A549 (cell line): ENCODE results near the gene ZNF573. TPM values are rescaled to one million over a fixed set of nuclear protein-coding genes. Genes with fewer than 3 reads are reported as not detected.
"Not testable (repeated sequence)": the region's sequence is repeated elsewhere in the genome, so short reads cannot be mapped to it uniquely, and the experiment has no call there.

Source experiments
- ATAC-seq, 2 experiments: fragments of 200-7000 bp in 1 of 2; fragments of >200 bp in 1 of 2; cut with Nextera tagmentation in 1 of 2; cut with Tn5 transposase in 1 of 2; 3 replicates each; pipeline versions ENCODE4 v1.8.0 to v1.9.1; 2018 to 2020; ENCODE audit warnings: mild to moderate bottlenecking in 1 of 2, moderate library complexity in 1 of 2
- CTCF ChIA-PET: fragments of 300-600 bp; sonication (Branson Sonifier 250); formaldehyde crosslinking; extraction: SDS; loops from one replicate; lab custom pipeline; 2021; ENCODE audit warnings: antibody characterized with exemption, inconsistent platforms; lab: Yijun Ruan, JAX
- POLR2A ChIA-PET: fragments of 350-600 bp; formaldehyde crosslinking; extraction: SDS; loops from one replicate; lab custom pipeline; 2021; ENCODE audit warnings: antibody characterized with exemption, inconsistent platforms; lab: Yijun Ruan, JAX
- DNase-seq, 2 experiments: peaks; one replicate each; pipeline versions ENCODE4 v3.0.0 to v3.0.0-alpha.2; 2011 to 2016; ENCODE audit warnings: low read depth in 1 of 2, low spot score in 1 of 2
- FAIRE-seq: peaks from 2 replicates; lab custom pipeline; 2011; peaks lifted over from hg19 to GRCh38; lab: Jason Lieb, UNC
- H3K27ac ChIP-seq, 2 experiments: fragments of >200 bp; sonication (Bioruptor Twin); formaldehyde crosslinking; 3 replicates each; pipeline ENCODE4 v1.5.1; 2016 to 2017
- H3K4me1 ChIP-seq: fragments of >200 bp; sonication (Bioruptor Twin); formaldehyde crosslinking; 3 replicates; pipeline ENCODE4 v1.6.1; 2016
- H3K4me2 ChIP-seq: fragments of >200 bp; sonication (Bioruptor Twin); formaldehyde crosslinking; 3 replicates; pipeline ENCODE4 v1.6.1; 2016
- H3K4me3 ChIP-seq: fragments of >200 bp; sonication (Bioruptor Twin); formaldehyde crosslinking; 3 replicates; pipeline ENCODE4 v1.5.1; 2016
- H3K9me3 ChIP-seq: fragments of >200 bp; sonication (Bioruptor Twin); formaldehyde crosslinking; 3 replicates; pipeline ENCODE4 v1.6.1; 2016
- CBX2 ChIP-seq: fragments of 200-600 bp; sonication (generic); IDR thresholded peaks from 2 replicates; pipeline ENCODE4 v1.6.1; 2016; ENCODE audit warnings: low read depth, mild to moderate bottlenecking, borderline replicate concordance
- CHD4 ChIP-seq: fragments of 200-600 bp; sonication (generic); IDR thresholded peaks from 2 replicates; pipeline ENCODE4 v1.6.1; 2016; ENCODE audit warnings: antibody characterized with exemption, mild to moderate bottlenecking, borderline replicate concordance
- EP300 ChIP-seq, 2 experiments: fragments of >200 bp; sonication (Bioruptor Twin); formaldehyde crosslinking; IDR thresholded peaks; 2 replicates in 1 of 2; 3 replicates in 1 of 2; pipeline ENCODE4 v1.6.1; 2016 to 2017
- ESRRA ChIP-seq: fragments of 150-350 bp; IDR thresholded peaks from 2 replicates; pipeline ENCODE4 v1.6.1; 2014; ENCODE audit warnings: mild to moderate bottlenecking, low read length, borderline replicate concordance
- FOSL2 ChIP-seq, 2 experiments: fragments of 450-650 bp in 1 of 2; fragments of >200 bp in 1 of 2; sonication (Bioruptor Twin) in 1 of 2; formaldehyde crosslinking; IDR thresholded peaks; 2 replicates each; pipeline versions ENCODE4 v1.5.0 to v1.6.1; 2016 to 2020; ENCODE audit warnings: mild to moderate bottlenecking in 1 of 2, moderate library complexity in 1 of 2
- FOXS1 ChIP-seq: fragments of 250-450 bp; sonication (Bioruptor Pico); IDR thresholded peaks from 2 replicates; pipeline ENCODE4 v1.5.0; 2020; ENCODE audit warnings: mild to moderate bottlenecking, moderate library complexity
- HMGXB4 ChIP-seq: fragments of 250-450 bp; sonication (Bioruptor Pico); IDR thresholded peaks from 2 replicates; pipeline ENCODE4 v1.5.0; 2021; ENCODE audit warnings: mild to moderate bottlenecking, moderate library complexity, borderline replicate concordance
- HOXA7 ChIP-seq: fragments of 250-450 bp; sonication (Bioruptor Pico); IDR thresholded peaks from 2 replicates; pipeline ENCODE4 v1.5.0; 2020; ENCODE audit warnings: mild to moderate bottlenecking, moderate library complexity
- KDM5A ChIP-seq: fragments of 200-600 bp; sonication (generic); IDR thresholded peaks from 2 replicates; pipeline ENCODE4 v1.6.1; 2016; ENCODE audit warnings: antibody characterized with exemption, mild to moderate bottlenecking
- MAFK ChIP-seq: fragments of 450-650 bp; IDR thresholded peaks from 2 replicates; pipeline ENCODE4 v1.6.1; 2014; ENCODE audit not compliant: partially characterized antibody
- MAZ ChIP-seq: fragments of 150-350 bp; IDR thresholded peaks from 2 replicates; pipeline ENCODE4 v1.6.1; 2014; ENCODE audit warnings: antibody characterized with exemption, low read depth, low read length, borderline replicate concordance
- RAD21 ChIP-seq, 2 experiments: fragments of >200 bp in 1 of 2; sonication (Bioruptor Twin) in 1 of 2; formaldehyde crosslinking in 1 of 2; IDR thresholded peaks in 1 of 2; conservative IDR thresholded peaks in 1 of 2; 2 replicates in 1 of 2; 3 replicates in 1 of 2; pipeline ENCODE4 v1.6.1; 2012 to 2018; ENCODE audit warnings: inconsistent platforms in 1 of 2
- RARB ChIP-seq: fragments of 250-450 bp; sonication (Bioruptor Pico); IDR thresholded peaks from 2 replicates; pipeline ENCODE4 v1.8.0; 2021; ENCODE audit warnings: mild to moderate bottlenecking, moderate library complexity
- RCOR1 ChIP-seq: fragments of 150-350 bp; IDR thresholded peaks from 2 replicates; pipeline ENCODE4 v1.6.1; 2014; ENCODE audit warnings: antibody characterized with exemption, low read length, low read depth
- SREBF2 ChIP-seq: fragments of 450-650 bp; IDR thresholded peaks from 2 replicates; pipeline ENCODE4 v1.6.1; 2014; ENCODE audit warnings: mild to moderate bottlenecking, moderate library complexity
- USF2 ChIP-seq: fragments of 450-650 bp; IDR thresholded peaks from 2 replicates; pipeline ENCODE4 v1.6.1; 2014; ENCODE audit warnings: antibody characterized with exemption
- ZSCAN20 ChIP-seq: fragments of 250-450 bp; sonication (Bioruptor Pico); IDR thresholded peaks from 2 replicates; pipeline ENCODE4 v1.8.0; 2022; ENCODE audit warnings: mild to moderate bottlenecking, moderate library complexity
- WGBS: methylation state at CpG from one replicate; pipeline ENCODE4 v1.1.6; 2017; ENCODE audit errors: missing lambda C conversion rate; 5-methylcytosine and 5-hydroxymethylcytosine counted together
- polyA plus RNA-seq, 4 experiments: library from polyadenylated mRNA; depleted of rRNA in 3 of 4; stranded (reverse); fragments of >200 nt; fragmentation: RNase III in 1 of 4; extraction: RNeasy Plus Mini Kit Qiagen cat#74134 plus additional on column Dnase treatment in 1 of 4; gene quantifications; 2 replicates in 3 of 4; 3 replicates in 1 of 4; pipeline ENCODE4 v1.2.3, GENCODE V29; 2011 to 2017

The ZNF573 gene
- polyA plus RNA-seq, 2 of the 4 experiments (the other 2 are of a cell fraction): 4.6 to 8.5 TPM

- TF ChIP-seq USF2: no peak
- TF ChIP-seq HOXA7 (CRISPR knock-in tag): no peak
- TF ChIP-seq SREBF2: no peak
- no peak for TF ChIP-seq EP300 (IDR thresholded peaks at IDR 0.05)
- TF ChIP-seq CBX2: no peak
- no peak for TF ChIP-seq RARB (CRISPR knock-in tag)
Measured at GRCh38 chr19:37790244-37790925, 11.0 kb upstream of the ZNF573 start (continued).

GRCh38 chr19:37778613-37779126, 716 bp downstream of the ZNF573 start:
- H3K4me2 ChIP-seq: peak overlapping the region; percentile 65
- H3K4me3 ChIP-seq: peak overlapping the region; percentile 59
- H3K9me3 ChIP-seq: peaks cover 82% of the 10 kb centered on the region
- no peaks in the 10 kb centered on the region for H3K4me1 ChIP-seq
- CTCF ChIA-PET: interaction anchor here (0.8 kb wide), 1 partner anchor 29 kb away, joined by 3 read pairs; no protein-coding TSS in a partner anchor
- WGBS: 36% methylated on average over 7 of the region's 7 CpGs
- no peak for FAIRE-seq
- TF ChIP-seq CHD4 (no peak), ZSCAN20 (CRISPR knock-in tag) (no peak), MAZ (no peak), RCOR1 (no peak), RARB (CRISPR knock-in tag) (no peak), ESRRA (no peak)
- peak; percentile 40 to 58 for DNase-seq
- POLR2A ChIA-PET: no interaction called here
- ATAC-seq: peak; percentile 40 to 58; a peak in 5 of 6 replicates
- peak overlapping the region; percentile 72 to 83; a peak in 5 of 6 replicates for H3K27ac ChIP-seq

GRCh38 chr19:37770985-37771384, 8.4 kb downstream of the ZNF573 start:
- Histone ChIP-seq H3K9me3 (peaks cover 64% of the 10 kb centered on the region), H3K4me2 (no peak overlapping the region), H3K4me3 (no peak overlapping the region), H3K4me1 (no peaks in the 10 kb centered on the region), H3K27ac (no peak overlapping the region)
- CTCF ChIA-PET: interaction anchor here (0.6 to 0.7 kb wide), 2 partner anchors 9 to 28 kb away, joined by 3 read pairs; partner anchors contain the start of gene ZNF573
- FAIRE-seq (no peak), DNase-seq (no peak), ATAC-seq (no peak)
- POLR2A ChIA-PET: no interaction called here
- WGBS: 97% methylated on average over 1 of the region's 1 CpG
- TF ChIP-seq HMGXB4 (CRISPR knock-in tag) (no peak), KDM5A (no peak), FOXS1 (CRISPR knock-in tag) (no peak), MAFK (peak; percentile 55)

GRCh38 chr19:37763488-37763887, 15.9 kb downstream of the ZNF573 start:
- H3K27ac ChIP-seq: no peak overlapping the region
- ATAC-seq (no peak), DNase-seq (no peak), FAIRE-seq (peak; percentile 54)
- ChIA-PET CTCF (interaction anchor here (0.7 kb wide), 1 partner anchor 412 kb away, joined by 3 read pairs; no protein-coding TSS in a partner anchor), POLR2A (no interaction called here)
- H3K9me3 ChIP-seq: peaks cover 58% of the 10 kb centered on the region
- H3K4me1 ChIP-seq: no peaks in the 10 kb centered on the region
- H3K4me3 ChIP-seq: no peak overlapping the region
- 85% methylated on average over 1 of the region's 1 CpG for WGBS
- H3K4me2 ChIP-seq: no peak overlapping the region
- TF ChIP-seq RAD21 (conservative IDR thresholded peaks at IDR 0.05 in 1 of 2, IDR thresholded peaks at IDR 0.05 in 1 of 2): no peak
- TF ChIP-seq FOSL2 (IDR thresholded peaks at IDR 0.05): no peak
- 0 out of 2 replicates have a peak, but pooled peaks have one; percentile 7 for TF ChIP-seq FOSL2 (CRISPR knock-in tag; IDR thresholded peaks at IDR 0.05)

- H3K9me3 ChIP-seq: peaks cover 55% of the 10 kb centered on the region
- POLR2A ChIA-PET, H3K4me3 ChIP-seq, FAIRE-seq, H3K27ac ChIP-seq, H3K4me2 ChIP-seq, CTCF ChIA-PET, DNase-seq, H3K4me1 ChIP-seq, ATAC-seq: not testable (repeated sequence)
- 86% methylated on average over 4 of the region's 4 CpGs for WGBS
Measured at GRCh38 chr19:37757683-37758082, 21.7 kb downstream of the ZNF573 start.
